Gastrocnemius medialis (tissue), 4 donors: ENCODE results near the gene HSFX2. TPM values are rescaled to one million over a fixed set of nuclear protein-coding genes. Genes with fewer than 3 reads are reported as not detected.
"Not testable (repeated sequence)": the region's sequence is repeated elsewhere in the genome, so short reads cannot be mapped to it uniquely, and the experiment has no call there.

Experiments
- ATAC-seq, 2 donors: fragments of 150-250 bp; one replicate each; pipeline ENCODE4 v1.9.1; 2016
- DNase-seq, 2 donors: peaks; one replicate each; pipeline ENCODE4 v3.0.0-alpha.2; 2019
- H3K27ac ChIP-seq, 4 donors: fragments of 200-600 bp; sonication (generic); 1 replicate in 1 of 4; 2 replicates in 3 of 4; pipeline ENCODE4 v1.5.1; 2016 to 2018; ENCODE audit warnings: mild to moderate bottlenecking in 2 of 4, moderate library complexity in 1 of 4
- H3K27me3 ChIP-seq, 3 donors: fragments of 200-600 bp; sonication (generic) in 2 of 3; 1 replicate in 1 of 3; 2 replicates in 2 of 3; pipeline versions ENCODE4 v1.5.1 to v1.6.0; 2016 to 2019; ENCODE audit warnings: mild to moderate bottlenecking in 1 of 3, moderate library complexity in 1 of 3
- H3K36me3 ChIP-seq, 2 donors: fragments of 200-600 bp; sonication (generic) in 1 of 2; one replicate each; pipeline ENCODE4 v1.5.1; 2017 to 2018
- H3K4me1 ChIP-seq, 2 donors: fragments of 200-600 bp; sonication (generic) in 1 of 2; one replicate each; pipeline ENCODE4 v1.5.1; 2016 to 2017; ENCODE audit warnings: mild to moderate bottlenecking in 2 of 2
- H3K4me3 ChIP-seq, 4 donors: fragments of 200-600 bp; sonication (generic) in 3 of 4; 1 replicate in 1 of 4; 2 replicates in 3 of 4; pipeline ENCODE4 v1.5.1; 2016 to 2019; ENCODE audit warnings: mild to moderate bottlenecking in 2 of 4
- H3K9me3 ChIP-seq, 3 donors: fragments of 200-600 bp; sonication (generic) in 2 of 3; 1 replicate in 1 of 3; 2 replicates in 2 of 3; pipeline ENCODE4 v1.5.1; 2016 to 2019
- POLR2A ChIP-seq, 2 donors: fragments of 450-650 bp; IDR thresholded peaks; one replicate each; pipeline ENCODE4 v1.6.1; 2017; ENCODE audit warnings: antibody characterized with exemption in 2 of 2, mild to moderate bottlenecking in 2 of 2, moderate library complexity in 2 of 2
- in situ Hi-C, 4 donors: fragments of 200-750 bp; cut with MboI; loops; one replicate each; pipeline versions ENCODE4 v1.15.0 to v1.8.0; 2017; ENCODE audit warnings: low sequenced_read_pairs in 4 of 4
- intact Hi-C: fragments of 100-400 bp; cut with DNase I; formaldehyde crosslinking; loops from one replicate; pipeline ENCODE4 v1.15.1; 2023; ENCODE audit warnings: low total_unique reads
- total RNA-seq, 4 donors: library from RNA; depleted of rRNA; stranded (reverse); fragments of >200 nt; gene quantifications; one replicate each; pipeline versions ENCODE4 v1.1.0 to v1.2.3, GENCODE V29; 2016
- TF ChIP-seq, protein P1 (sequence below), 5 experiments: fragments of 450-650 bp in 3 of 5; fragments of 200-600 bp in 2 of 5; sonication (generic) in 2 of 5; IDR thresholded peaks in 4 of 5; conservative IDR thresholded peaks in 1 of 5; 1 replicate in 4 of 5; 2 replicates in 1 of 5; pipeline ENCODE4 v1.5.1; 2016 to 2019; ENCODE audit warnings: antibody characterized with exemption in 5 of 5, mild to moderate bottlenecking in 3 of 5, moderate library complexity in 3 of 5

Gene HSFX2
- total RNA-seq, 4 donors from 2014 or later, result 0.36 to 2.0 (median 0.49) TPM; not detected in 1

DNA sequence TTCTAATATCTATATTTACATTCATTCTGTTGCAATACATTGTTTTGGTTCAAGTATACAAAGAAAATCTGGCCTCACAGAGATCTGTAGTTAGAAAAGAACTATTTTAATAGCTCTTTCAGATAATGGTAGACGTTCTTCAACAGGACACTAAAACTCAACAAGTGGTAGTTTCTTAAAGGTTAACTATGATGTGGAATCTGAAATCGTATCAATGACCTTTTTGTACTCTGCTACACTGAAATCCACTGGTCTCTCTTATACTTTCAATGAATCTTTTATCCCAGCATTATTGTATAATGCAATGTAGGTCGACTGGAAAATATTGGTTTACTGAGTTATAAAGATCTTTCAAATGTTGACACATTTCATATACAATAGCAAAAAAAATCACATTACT, 23.8 kb upstream of the HSFX2 start:
- in situ Hi-C loops, result loop anchor here in 2 of 4 donors (25.0 kb wide), 1 partner anchor 107 kb away; the partner anchor contains the start of gene IDS (in 2 of the 2)
- no peaks in the 10 kb centered on the region for H3K36me3 ChIP-seq
- DNase-seq (no peak), ATAC-seq (no peak)
- no peaks in the 10 kb centered on the region for H3K27me3 ChIP-seq
- H3K4me3 ChIP-seq, result no peak overlapping the region
- TF ChIP-seq, protein P1, sequence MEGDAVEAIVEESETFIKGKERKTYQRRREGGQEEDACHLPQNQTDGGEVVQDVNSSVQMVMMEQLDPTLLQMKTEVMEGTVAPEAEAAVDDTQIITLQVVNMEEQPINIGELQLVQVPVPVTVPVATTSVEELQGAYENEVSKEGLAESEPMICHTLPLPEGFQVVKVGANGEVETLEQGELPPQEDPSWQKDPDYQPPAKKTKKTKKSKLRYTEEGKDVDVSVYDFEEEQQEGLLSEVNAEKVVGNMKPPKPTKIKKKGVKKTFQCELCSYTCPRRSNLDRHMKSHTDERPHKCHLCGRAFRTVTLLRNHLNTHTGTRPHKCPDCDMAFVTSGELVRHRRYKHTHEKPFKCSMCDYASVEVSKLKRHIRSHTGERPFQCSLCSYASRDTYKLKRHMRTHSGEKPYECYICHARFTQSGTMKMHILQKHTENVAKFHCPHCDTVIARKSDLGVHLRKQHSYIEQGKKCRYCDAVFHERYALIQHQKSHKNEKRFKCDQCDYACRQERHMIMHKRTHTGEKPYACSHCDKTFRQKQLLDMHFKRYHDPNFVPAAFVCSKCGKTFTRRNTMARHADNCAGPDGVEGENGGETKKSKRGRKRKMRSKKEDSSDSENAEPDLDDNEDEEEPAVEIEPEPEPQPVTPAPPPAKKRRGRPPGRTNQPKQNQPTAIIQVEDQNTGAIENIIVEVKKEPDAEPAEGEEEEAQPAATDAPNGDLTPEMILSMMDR (IDR thresholded peaks at IDR 0.05 in 4 of 5, conservative IDR thresholded peaks at IDR 0.05 in 1 of 5), result no peak
- TF ChIP-seq POLR2A (IDR thresholded peaks at IDR 0.05), result no peak
- intact Hi-C loops, result no loop called here
- H3K4me1 ChIP-seq, result peaks cover 6 to 9% of the 10 kb centered on the region in 2 donors
- no peak overlapping the region for H3K27ac ChIP-seq
- H3K9me3 ChIP-seq, result no peaks in the 10 kb centered on the region

DNA sequence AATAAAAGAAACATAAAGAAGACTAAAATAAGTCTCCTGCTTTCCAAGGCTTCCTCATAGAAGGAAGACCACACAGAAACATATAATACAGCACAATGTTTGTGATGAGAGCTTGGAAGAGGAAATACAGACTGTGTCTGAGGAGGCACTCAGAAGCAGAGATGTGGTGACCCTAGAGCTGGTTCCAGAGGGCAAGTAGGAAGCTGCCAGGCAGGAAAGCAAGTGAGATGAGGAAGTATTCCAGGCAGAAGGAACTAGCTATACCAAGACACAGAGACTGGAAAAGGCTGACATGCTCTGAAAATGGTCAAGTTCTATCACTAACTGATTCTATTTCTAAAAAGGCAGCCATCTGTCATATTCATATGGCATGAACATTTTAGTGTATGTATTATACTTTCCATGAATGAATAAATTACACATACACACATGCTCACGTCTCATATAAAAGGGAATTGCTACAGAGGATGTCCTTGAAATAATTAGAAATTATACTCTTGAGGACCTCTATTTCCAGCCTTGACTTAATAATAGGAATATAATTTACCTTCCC, 16.6 kb upstream of the HSFX2 start:
- ATAC-seq (no peak), DNase-seq (no peak)
- in situ Hi-C loops, result loop anchor here in 2 of 4 donors (25.0 kb wide), 1 partner anchor 99 kb away; the partner anchor contains the start of gene IDS (in 2 of the 2)
- no peaks in the 10 kb centered on the region for H3K9me3 ChIP-seq
- no peaks in the 10 kb centered on the region for H3K27me3 ChIP-seq
- intact Hi-C loops, result no loop called here
- TF ChIP-seq, protein P1 (IDR thresholded peaks at IDR 0.05 in 4 of 5, conservative IDR thresholded peaks at IDR 0.05 in 1 of 5), result no peak
- TF ChIP-seq POLR2A (IDR thresholded peaks at IDR 0.05), result no peak
- no peak overlapping the region for H3K27ac ChIP-seq
- no peaks in the 10 kb centered on the region for H3K4me1 ChIP-seq
- H3K4me3 ChIP-seq, result no peak overlapping the region
- no peaks in the 10 kb centered on the region for H3K36me3 ChIP-seq

DNA sequence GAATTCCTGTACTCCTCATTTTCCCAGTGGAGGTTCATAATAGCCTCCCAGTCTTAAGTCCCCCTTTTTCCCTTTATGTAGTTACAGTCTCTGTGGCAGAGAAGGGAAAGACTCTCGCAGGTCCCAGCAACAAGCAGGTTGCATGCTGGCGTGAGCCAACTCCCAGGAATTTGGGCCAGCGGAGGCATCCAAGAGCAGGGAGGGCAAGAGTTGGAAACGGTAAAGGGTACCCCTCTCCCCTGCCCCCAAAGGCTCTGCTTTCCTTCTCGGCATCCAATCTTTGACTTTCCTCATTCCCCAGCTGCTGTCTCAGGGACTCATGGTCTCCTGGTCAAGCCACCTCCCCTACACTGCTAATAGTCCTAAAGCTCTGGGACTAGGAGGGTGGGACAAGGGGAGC, 15.4 kb upstream of the HSFX2 start:
- in situ Hi-C loops, result loop anchor here in 2 of 4 donors (25.0 kb wide), 1 partner anchor 98 kb away; the partner anchor contains the start of gene IDS (in 2 of the 2)

DNA sequence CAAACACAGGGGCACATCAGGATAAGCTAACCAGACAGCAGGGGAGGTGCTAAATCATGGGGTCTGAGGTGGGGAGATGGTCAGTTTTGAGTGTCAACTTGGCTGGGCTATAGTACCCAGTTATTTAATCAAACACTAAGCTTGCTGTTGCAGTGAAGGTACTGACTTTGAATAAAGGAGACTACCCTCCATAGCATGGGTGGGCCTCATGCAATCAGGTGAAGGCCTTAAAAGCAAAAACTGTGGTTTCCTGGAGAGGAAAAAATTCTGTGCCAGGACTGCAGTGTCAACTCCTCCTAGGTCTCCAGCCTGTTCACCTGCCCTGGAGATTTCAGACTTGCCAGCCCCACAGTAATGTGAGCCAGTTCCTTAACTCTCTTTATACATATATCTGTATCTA, 12.6 kb upstream of the HSFX2 start:
- Histone ChIP-seq H3K27ac (no peak overlapping the region), H3K9me3 (no peaks in the 10 kb centered on the region), H3K4me3 (no peak overlapping the region), H3K36me3 (no peaks in the 10 kb centered on the region), H3K4me1 (no peaks in the 10 kb centered on the region), H3K27me3 (no peaks in the 10 kb centered on the region)
- no peak for TF ChIP-seq POLR2A (IDR thresholded peaks at IDR 0.05)
- TF ChIP-seq, protein P1 (IDR thresholded peaks at IDR 0.05 in 4 of 5, conservative IDR thresholded peaks at IDR 0.05 in 1 of 5), result no peak
- intact Hi-C loops, result no loop called here
- DNase-seq (no peak), ATAC-seq (no peak)
- in situ Hi-C loops, result loop anchor here in 2 of 4 donors (25.0 kb wide), 1 partner anchor 95 kb away; the partner anchor contains the start of gene IDS (in 2 of the 2)

More for the DNA sequence above, 15.4 kb upstream of the HSFX2 start:
- TF ChIP-seq, protein P1 (IDR thresholded peaks at IDR 0.05 in 4 of 5, conservative IDR thresholded peaks at IDR 0.05 in 1 of 5), result no peak
- TF ChIP-seq POLR2A (IDR thresholded peaks at IDR 0.05), result no peak
- DNase-seq, result no peak
- H3K4me1 ChIP-seq, result no peaks in the 10 kb centered on the region
- no peaks in the 10 kb centered on the region for H3K9me3 ChIP-seq
- ATAC-seq, result no peak
- no peaks in the 10 kb centered on the region for H3K27me3 ChIP-seq
- H3K36me3 ChIP-seq, result no peaks in the 10 kb centered on the region
- H3K27ac ChIP-seq, result no peak overlapping the region
- intact Hi-C loops, result no loop called here
- no peak overlapping the region for H3K4me3 ChIP-seq

DNA sequence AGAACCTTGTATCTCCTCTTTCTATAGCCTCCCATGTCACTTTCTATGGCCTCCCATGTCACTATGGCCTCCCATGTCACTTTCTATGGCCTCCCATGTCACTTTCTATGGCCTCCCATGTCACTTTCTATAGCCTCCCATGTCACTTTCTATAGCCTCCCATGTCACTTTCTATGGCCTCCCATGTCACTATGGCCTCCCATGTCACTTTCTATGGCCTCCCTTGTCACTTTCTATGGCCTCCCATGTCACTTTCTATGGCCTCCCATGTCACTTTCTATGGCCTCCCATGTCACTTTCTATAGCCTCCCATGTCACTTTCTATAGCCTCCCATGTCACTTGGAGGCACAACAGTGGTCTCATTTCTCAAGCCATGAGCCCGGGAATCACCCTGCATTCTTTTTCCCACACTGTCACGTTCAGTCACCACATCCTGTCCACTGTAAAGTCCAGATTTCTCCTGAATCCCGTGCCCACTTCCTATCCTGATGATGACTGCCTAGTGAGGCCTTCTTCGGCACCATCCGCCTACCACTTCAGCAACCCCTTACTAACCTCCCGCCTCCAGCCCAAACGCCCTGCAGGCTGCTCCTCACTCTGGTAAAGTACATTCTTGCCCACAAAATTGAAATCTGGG, 10.3 kb upstream of the HSFX2 start:
- intact Hi-C loops, H3K9me3 ChIP-seq, DNase-seq, H3K27me3 ChIP-seq, H3K27ac ChIP-seq, H3K4me1 ChIP-seq, H3K36me3 ChIP-seq, ATAC-seq, H3K4me3 ChIP-seq: not testable (repeated sequence)
- in situ Hi-C loops, result loop anchor here in 2 of 4 donors (25.0 kb wide), 1 partner anchor 93 kb away; the partner anchor contains the start of gene IDS (in 2 of the 2)

DNA sequence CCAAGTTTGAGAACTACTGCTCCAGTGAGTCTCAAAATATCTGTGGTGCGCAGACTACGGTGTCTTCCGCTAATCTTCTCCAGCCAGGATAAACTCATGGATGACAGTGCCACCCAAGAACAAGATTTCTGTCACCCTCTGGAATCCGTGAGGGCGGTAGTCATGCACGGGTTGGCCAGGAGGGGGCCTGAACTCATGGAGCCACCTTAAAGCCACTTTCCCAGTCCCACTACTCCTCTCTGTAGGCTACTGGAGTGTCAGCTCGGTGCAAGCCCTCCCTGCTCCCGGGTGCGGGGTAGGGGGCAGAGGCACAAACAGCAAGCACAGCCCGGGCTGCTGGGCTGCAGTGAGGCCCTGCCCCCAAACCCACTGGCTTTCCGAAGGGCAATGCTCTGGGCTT, 3.5 kb upstream of the HSFX2 start:
- ATAC-seq, result not testable (repeated sequence)

DNA sequence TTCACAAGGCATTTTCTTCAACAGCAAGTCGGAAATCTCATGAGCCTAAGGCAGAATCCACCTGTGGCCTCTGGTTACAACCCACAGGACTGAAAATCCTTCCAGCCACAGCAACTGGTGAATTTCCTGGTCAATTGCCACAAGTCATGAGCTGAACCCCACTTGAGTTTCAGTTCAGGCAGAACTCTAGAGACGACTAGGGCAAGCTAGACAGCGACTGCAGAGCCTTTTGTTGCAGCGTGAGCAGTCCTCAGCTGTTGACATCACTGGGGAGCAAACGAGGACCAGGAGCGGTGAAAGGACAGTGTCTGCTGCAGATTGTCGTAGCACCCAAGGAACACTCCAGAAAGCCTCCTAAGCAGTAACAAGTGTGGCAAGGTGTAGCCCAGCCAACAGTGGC, 829 bp upstream of the HSFX2 start:
- ATAC-seq, H3K4me1 ChIP-seq, H3K9me3 ChIP-seq, H3K36me3 ChIP-seq, H3K27ac ChIP-seq, intact Hi-C loops, H3K27me3 ChIP-seq, DNase-seq, in situ Hi-C loops, H3K4me3 ChIP-seq: not testable (repeated sequence)

More for the DNA sequence above, 3.5 kb upstream of the HSFX2 start:
- H3K4me1 ChIP-seq, in situ Hi-C loops, DNase-seq, H3K27ac ChIP-seq, H3K27me3 ChIP-seq, H3K36me3 ChIP-seq, H3K9me3 ChIP-seq, intact Hi-C loops, H3K4me3 ChIP-seq: not testable (repeated sequence)
